Stimulated activated CD4-positive, alpha-beta T cell treated with anti-CD3 and anti-CD28 coated beads, Interleukin-12 subunit alpha, Interleukin-12 subunit beta, amount 100 ng/mL, for 48 hours (primary cell): ENCODE results near the gene POLRMT.
"Not testable (repeated sequence)": the region's sequence is repeated elsewhere in the genome, so short reads cannot be mapped to it uniquely, and the experiment has no call there.

ENCODE experiments used
- DNase-seq, 3 donors: peaks; one replicate each; pipeline ENCODE4 v3.0.0-alpha.2; 2020; ENCODE audit warnings: low read depth in 2 of 3, low spot score in 1 of 3

The POLRMT gene

GRCh38 chr19:629515-629914, 3.8 kb downstream of the POLRMT start:
- not testable (repeated sequence) for DNase-seq

- DNase-seq: no peak
Measured at GRCh38 chr19:628168-628567, 5.2 kb downstream of the POLRMT start.

- DNase-seq: not testable (repeated sequence)
Measured at GRCh38 chr19:626566-626965, 6.8 kb downstream of the POLRMT start.

- no peak for DNase-seq
Measured at GRCh38 chr19:625257-625656, 8.1 kb downstream of the POLRMT start.

- DNase-seq: no peak
Measured at GRCh38 chr19:624433-625109, 8.8 kb downstream of the POLRMT start.

GRCh38 chr19:623974-624373, 9.4 kb downstream of the POLRMT start:
- no peak for DNase-seq

- no peak for DNase-seq
Measured at GRCh38 chr19:623175-623916, 10.0 kb downstream of the POLRMT start.

- DNase-seq: no peak
Measured at GRCh38 chr19:622666-623065, 10.7 kb downstream of the POLRMT start.

GRCh38 chr19:621819-622218, 11.5 kb downstream of the POLRMT start:
- no peak for DNase-seq

- not testable (repeated sequence) for DNase-seq
Measured at GRCh38 chr19:621191-621590, 12.1 kb downstream of the POLRMT start.

GRCh38 chr19:620166-620862, 13.0 kb downstream of the POLRMT start:
- DNase-seq: no peak

- DNase-seq: no peak
Measured at GRCh38 chr19:619286-620002, 13.9 kb downstream of the POLRMT start.

GRCh38 chr19:618674-619285, 14.6 kb downstream of the POLRMT start:
- DNase-seq: no peak

- DNase-seq: no peak
Measured at GRCh38 chr19:618247-618619, 15.1 kb downstream of the POLRMT start.

GRCh38 chr19:617551-618246, 15.6 kb downstream of the POLRMT start:
- DNase-seq: no peak

- no peak for DNase-seq
Measured at GRCh38 chr19:616747-617526, 16.4 kb downstream of the POLRMT start.

GRCh38 chr19:616062-616700, 17.2 kb downstream of the POLRMT start:
- DNase-seq: no peak

GRCh38 chr19:615619-616018, 17.7 kb downstream of the POLRMT start:
- no peak for DNase-seq
